ENCODE measurements around the gene KIF3A.

DNA sequence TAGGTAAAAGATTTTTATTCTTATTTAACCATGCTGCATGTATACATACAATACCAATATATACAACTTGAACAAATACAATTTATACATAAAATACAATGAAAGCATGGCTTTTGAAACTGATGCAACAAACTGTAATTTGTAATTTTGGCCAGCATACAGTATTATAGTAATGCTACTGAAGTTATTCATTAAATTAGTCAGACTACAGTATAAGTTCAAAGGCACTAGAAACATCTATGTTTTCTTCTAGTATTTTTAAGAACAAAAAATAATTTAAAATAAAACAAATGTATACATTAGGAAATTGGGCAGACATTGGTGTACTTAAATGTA is 44.7 kb downstream of the KIF3A start:
- no peak for TF ChIP-seq CTCF (conservative IDR thresholded peaks at IDR 0.05)
- TF ChIP-seq EZH2 (IDR thresholded peaks at IDR 0.05; ENCODE audit: low read depth), result no peak

Measured in PC-9 (cell line).